Chondrocyte (in vitro differentiated cells): ENCODE data around the gene PTCSC3. TPM values are rescaled to one million over a fixed set of nuclear protein-coding genes. Genes with fewer than 3 reads are reported as not detected.

Experiments
- DNase-seq: peaks from one replicate; pipeline ENCODE4 v3.0.0; 2021; ENCODE audit warnings: mixed read lengths, low spot score
- H3K27ac Mint-ChIP-seq: one replicate; pipeline ENCODE4 v1.8.0; 2021; ENCODE audit warnings: mild to moderate bottlenecking, moderate library complexity, mixed read lengths; ENCODE audit not compliant: unreplicated experiment
- H3K27me3 Mint-ChIP-seq: 2 replicates; pipeline ENCODE4 v1.8.0; 2021; ENCODE audit warnings: low read depth, mixed read lengths
- H3K36me3 Mint-ChIP-seq: 2 replicates; pipeline ENCODE4 v1.8.0; 2021; ENCODE audit warnings: low read depth, mixed read lengths
- H3K4me1 Mint-ChIP-seq: 2 replicates; pipeline ENCODE4 v1.8.0; 2021; ENCODE audit warnings: low read depth, mild to moderate bottlenecking, mixed read lengths
- H3K4me3 Mint-ChIP-seq: one replicate; pipeline ENCODE4 v1.8.0; 2021; ENCODE audit warnings: mild to moderate bottlenecking, moderate library complexity, mixed read lengths; ENCODE audit not compliant: unreplicated experiment
- H3K9me3 Mint-ChIP-seq: 2 replicates; pipeline ENCODE4 v1.8.0; 2021; ENCODE audit warnings: low read depth, mixed read lengths
- CTCF ChIP-seq: fragments of 200-600 bp; sonication (generic); IDR thresholded peaks from 2 replicates; pipeline ENCODE4 v1.5.0; 2021; ENCODE audit warnings: antibody characterized with exemption, mild to moderate bottlenecking, moderate library complexity
- total RNA-seq: library from RNA; stranded (reverse); gene quantifications from 3 replicates; pipeline ENCODE4 v1.2.1, GENCODE V29; 2021

Gene PTCSC3
- total RNA-seq, 1 donor from 2014 or later, result not detected

- Mint-ChIP-seq H3K36me3 (no peaks in the 10 kb centered on the region), H3K4me3 (no peak overlapping the region), H3K4me1 (no peaks in the 10 kb centered on the region), H3K27ac (no peak overlapping the region), H3K27me3 (peaks cover 37% of the 10 kb centered on the region), H3K9me3 (no peaks in the 10 kb centered on the region)
- no peak for TF ChIP-seq CTCF
- DNase-seq, result no peak
Measured at GRCh38 chr14:36222337-36222736, 45.8 kb upstream of the PTCSC3 start.

GRCh38 chr14:36221112-36221511, 44.6 kb upstream of the PTCSC3 start:
- Mint-ChIP-seq H3K27me3 (peaks cover 46% of the 10 kb centered on the region), H3K4me3 (no peak overlapping the region), H3K36me3 (no peaks in the 10 kb centered on the region), H3K9me3 (no peaks in the 10 kb centered on the region), H3K27ac (no peak overlapping the region), H3K4me1 (no peaks in the 10 kb centered on the region)
- no peak for DNase-seq
- TF ChIP-seq CTCF, result no peak

- TF ChIP-seq CTCF, result no peak
- Mint-ChIP-seq H3K4me1 (no peaks in the 10 kb centered on the region), H3K27me3 (peaks cover 51% of the 10 kb centered on the region), H3K27ac (no peak overlapping the region), H3K4me3 (no peak overlapping the region), H3K9me3 (no peaks in the 10 kb centered on the region), H3K36me3 (no peaks in the 10 kb centered on the region)
- DNase-seq, result no peak
Measured at GRCh38 chr14:36217732-36218131, 41.2 kb upstream of the PTCSC3 start.

- no peaks in the 10 kb centered on the region for H3K4me1 Mint-ChIP-seq
- H3K9me3 Mint-ChIP-seq, result no peaks in the 10 kb centered on the region
- no peak overlapping the region for H3K4me3 Mint-ChIP-seq
- H3K27ac Mint-ChIP-seq, result no peak overlapping the region
- DNase-seq, result no peak
- no peak for TF ChIP-seq CTCF
- H3K27me3 Mint-ChIP-seq, result peaks cover 50% of the 10 kb centered on the region
- no peaks in the 10 kb centered on the region for H3K36me3 Mint-ChIP-seq
Measured at GRCh38 chr14:36217027-36217426, 40.5 kb upstream of the PTCSC3 start.

- H3K4me1 Mint-ChIP-seq, result no peaks in the 10 kb centered on the region
- no peak overlapping the region for H3K4me3 Mint-ChIP-seq
- no peaks in the 10 kb centered on the region for H3K36me3 Mint-ChIP-seq
- TF ChIP-seq CTCF, result no peak
- no peaks in the 10 kb centered on the region for H3K9me3 Mint-ChIP-seq
- H3K27me3 Mint-ChIP-seq, result peaks cover 46% of the 10 kb centered on the region
- H3K27ac Mint-ChIP-seq, result no peak overlapping the region
- DNase-seq, result no peak
Measured at GRCh38 chr14:36215217-36215598, 38.7 kb upstream of the PTCSC3 start.
